Peyer's patch (tissue), 4 donors: ENCODE results near the gene RSPH9.

Experiments used
- POLR2A ChIP-seq, 2 donors: fragments of 450-650 bp; IDR thresholded peaks; one replicate each; pipeline ENCODE4 v1.5.1; 2017; ENCODE audit warnings: antibody characterized with exemption in 2 of 2, mild to moderate bottlenecking in 2 of 2, moderate library complexity in 2 of 2
- TF ChIP-seq, protein P1 (sequence below), 6 experiments: fragments of 450-650 bp in 4 of 6; fragments of 200-600 bp in 2 of 6; sonication (generic) in 1 of 6; IDR thresholded peaks; one replicate each; pipeline ENCODE4 v1.5.1; 2017 to 2019; ENCODE audit warnings: antibody characterized with exemption in 6 of 6, mild to moderate bottlenecking in 3 of 6, moderate library complexity in 1 of 6

DNA sequence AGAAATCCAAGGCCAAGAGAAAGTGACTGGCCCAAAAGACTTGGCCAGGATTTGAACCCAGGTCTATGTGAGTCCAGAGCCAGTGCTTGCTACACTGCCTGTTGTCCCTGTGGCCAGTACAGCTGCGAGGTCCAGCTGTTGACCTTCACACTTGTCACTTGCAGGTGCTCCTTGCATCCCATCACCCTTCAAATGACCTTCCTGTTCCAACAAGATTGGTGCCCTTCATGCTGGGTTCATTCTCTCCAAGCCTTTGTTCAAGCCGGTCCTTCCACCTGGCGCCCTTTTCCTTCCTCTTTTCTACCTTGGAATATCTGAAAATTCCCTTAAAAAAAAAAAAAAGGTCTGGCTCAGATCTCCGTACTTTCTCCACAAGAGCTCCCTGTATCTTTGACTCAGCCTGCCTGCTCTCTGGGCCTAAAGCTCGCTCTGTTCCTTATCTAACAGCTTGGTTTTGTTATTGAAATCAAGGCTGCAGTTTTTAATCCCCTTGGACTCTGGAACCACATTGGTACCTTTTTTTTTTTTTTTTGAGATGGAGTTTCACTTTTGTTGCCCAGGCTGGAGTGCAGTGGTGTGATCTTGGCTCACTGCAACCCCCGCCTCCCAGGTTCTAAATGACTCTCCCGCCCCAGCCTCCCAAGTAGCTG is 64.9 kb downstream of the RSPH9 start:
- TF ChIP-seq, protein P1, sequence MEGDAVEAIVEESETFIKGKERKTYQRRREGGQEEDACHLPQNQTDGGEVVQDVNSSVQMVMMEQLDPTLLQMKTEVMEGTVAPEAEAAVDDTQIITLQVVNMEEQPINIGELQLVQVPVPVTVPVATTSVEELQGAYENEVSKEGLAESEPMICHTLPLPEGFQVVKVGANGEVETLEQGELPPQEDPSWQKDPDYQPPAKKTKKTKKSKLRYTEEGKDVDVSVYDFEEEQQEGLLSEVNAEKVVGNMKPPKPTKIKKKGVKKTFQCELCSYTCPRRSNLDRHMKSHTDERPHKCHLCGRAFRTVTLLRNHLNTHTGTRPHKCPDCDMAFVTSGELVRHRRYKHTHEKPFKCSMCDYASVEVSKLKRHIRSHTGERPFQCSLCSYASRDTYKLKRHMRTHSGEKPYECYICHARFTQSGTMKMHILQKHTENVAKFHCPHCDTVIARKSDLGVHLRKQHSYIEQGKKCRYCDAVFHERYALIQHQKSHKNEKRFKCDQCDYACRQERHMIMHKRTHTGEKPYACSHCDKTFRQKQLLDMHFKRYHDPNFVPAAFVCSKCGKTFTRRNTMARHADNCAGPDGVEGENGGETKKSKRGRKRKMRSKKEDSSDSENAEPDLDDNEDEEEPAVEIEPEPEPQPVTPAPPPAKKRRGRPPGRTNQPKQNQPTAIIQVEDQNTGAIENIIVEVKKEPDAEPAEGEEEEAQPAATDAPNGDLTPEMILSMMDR (IDR thresholded peaks at IDR 0.05): no peak
- no peak for TF ChIP-seq POLR2A (IDR thresholded peaks at IDR 0.05)
